Activated T-cell treated with anti-CD3 and anti-CD28 coated beads, Interleukin-2, amount 50 U/mL, for 24 hours (primary cell): ENCODE measurements around the gene WNK3.
A peak's percentile ranks its signal among the peaks of the same experiment; 100 is the strongest.
"Not testable (repeated sequence)": the region's sequence is repeated elsewhere in the genome, so short reads cannot be mapped to it uniquely, and the experiment has no call there.

Experiments
- DNase-seq: peaks from one replicate; pipeline ENCODE4 v3.0.0-alpha.2; 2020
- H3K27ac Mint-ChIP-seq: 2 replicates; pipeline ENCODE4 v1.8.0; 2020; ENCODE audit warnings: mild to moderate bottlenecking, mixed read lengths
- H3K27me3 Mint-ChIP-seq: 2 replicates; pipeline ENCODE4 v1.8.0; 2020; ENCODE audit warnings: mixed read lengths
- H3K36me3 Mint-ChIP-seq: 2 replicates; pipeline ENCODE4 v1.8.0; 2020; ENCODE audit warnings: low read depth, mixed read lengths
- H3K4me1 Mint-ChIP-seq: 2 replicates; pipeline ENCODE4 v1.8.0; 2020; ENCODE audit warnings: low read depth, mixed read lengths
- H3K4me3 Mint-ChIP-seq: 2 replicates; pipeline ENCODE4 v1.8.0; 2020; ENCODE audit warnings: mild to moderate bottlenecking, moderate library complexity, mixed read lengths
- H3K9me3 Mint-ChIP-seq: 2 replicates; pipeline ENCODE4 v1.8.0; 2020; ENCODE audit warnings: mixed read lengths

Gene WNK3

GRCh38 chrX:54357414-54358377 is at the start of gene WNK3:
Gene WNK3, minus strand, starts transcription at chrX:54358046.
- DNase-seq: peak; percentile 56
- H3K36me3 Mint-ChIP-seq: no peaks in the 10 kb centered on the region
- H3K4me1 Mint-ChIP-seq: peaks cover 14% of the 10 kb centered on the region
- H3K27me3 Mint-ChIP-seq: peaks cover 69% of the 10 kb centered on the region
- peak within 1 kb of the TSS; percentile 44 for H3K27ac Mint-ChIP-seq
- peak within 1 kb of the TSS; percentile 76 for H3K4me3 Mint-ChIP-seq
- H3K9me3 Mint-ChIP-seq: peaks cover 3% of the 10 kb centered on the region

GRCh38 chrX:54407266-54407665 is 49.4 kb upstream of the WNK3 start:
- H3K36me3 Mint-ChIP-seq: no peaks in the 10 kb centered on the region
- no peaks in the 10 kb centered on the region for H3K9me3 Mint-ChIP-seq
- peaks cover 7% of the 10 kb centered on the region for H3K4me1 Mint-ChIP-seq
- peaks cover 55% of the 10 kb centered on the region for H3K27me3 Mint-ChIP-seq
- H3K4me3 Mint-ChIP-seq: no peak overlapping the region
- H3K27ac Mint-ChIP-seq: no peak overlapping the region
- no peak for DNase-seq

GRCh38 chrX:54397113-54397512 is 39.3 kb upstream of the WNK3 start:
- Mint-ChIP-seq H3K27ac (no peak overlapping the region), H3K4me3 (no peak overlapping the region), H3K4me1 (no peaks in the 10 kb centered on the region), H3K36me3 (no peaks in the 10 kb centered on the region), H3K27me3 (peaks cover 6% of the 10 kb centered on the region), H3K9me3 (no peaks in the 10 kb centered on the region)
- no peak for DNase-seq

GRCh38 chrX:54386314-54386713 is 28.5 kb upstream of the WNK3 start:
- H3K4me3 Mint-ChIP-seq: no peak overlapping the region
- H3K9me3 Mint-ChIP-seq: no peaks in the 10 kb centered on the region
- H3K27me3 Mint-ChIP-seq: no peaks in the 10 kb centered on the region
- no peak overlapping the region for H3K27ac Mint-ChIP-seq
- no peaks in the 10 kb centered on the region for H3K4me1 Mint-ChIP-seq
- H3K36me3 Mint-ChIP-seq: no peaks in the 10 kb centered on the region
- DNase-seq: no peak

GRCh38 chrX:54384661-54385060 is 26.8 kb upstream of the WNK3 start:
- DNase-seq, H3K9me3 Mint-ChIP-seq, H3K4me1 Mint-ChIP-seq, H3K27me3 Mint-ChIP-seq, H3K27ac Mint-ChIP-seq, H3K4me3 Mint-ChIP-seq, H3K36me3 Mint-ChIP-seq: not testable (repeated sequence)

- peaks cover 71% of the 10 kb centered on the region for H3K27me3 Mint-ChIP-seq
- H3K27ac Mint-ChIP-seq: no peak overlapping the region
- peaks cover 14% of the 10 kb centered on the region for H3K4me1 Mint-ChIP-seq
- H3K36me3 Mint-ChIP-seq: no peaks in the 10 kb centered on the region
- H3K4me3 Mint-ChIP-seq: no peak overlapping the region
- no peaks in the 10 kb centered on the region for H3K9me3 Mint-ChIP-seq
- no peak for DNase-seq
Observed at GRCh38 chrX:54359408-54359807, 1.6 kb upstream of the WNK3 start.

GRCh38 chrX:54358424-54359211 is 772 bp upstream of the WNK3 start:
- Mint-ChIP-seq H3K36me3 (no peaks in the 10 kb centered on the region), H3K4me1 (peaks cover 14% of the 10 kb centered on the region), H3K27me3 (peaks cover 69% of the 10 kb centered on the region), H3K9me3 (no peaks in the 10 kb centered on the region), H3K4me3 (peak overlapping the region; percentile 76), H3K27ac (peak overlapping the region; percentile 44)
- peak; percentile 62 for DNase-seq

- Mint-ChIP-seq H3K36me3 (no peaks in the 10 kb centered on the region), H3K9me3 (peaks cover 3% of the 10 kb centered on the region), H3K4me3 (no peak overlapping the region), H3K4me1 (peaks cover 5% of the 10 kb centered on the region), H3K27me3 (peaks cover 44% of the 10 kb centered on the region), H3K27ac (no peak overlapping the region)
- DNase-seq: no peak
Observed at GRCh38 chrX:54352677-54353076, 5.2 kb downstream of the WNK3 start.

GRCh38 chrX:54337383-54337782 is 20.5 kb downstream of the WNK3 start:
- DNase-seq, H3K27ac Mint-ChIP-seq, H3K9me3 Mint-ChIP-seq, H3K4me3 Mint-ChIP-seq, H3K4me1 Mint-ChIP-seq, H3K36me3 Mint-ChIP-seq: not testable (repeated sequence)
- peaks cover 33% of the 10 kb centered on the region for H3K27me3 Mint-ChIP-seq

GRCh38 chrX:54325077-54325476 is 32.8 kb downstream of the WNK3 start:
- H3K27ac Mint-ChIP-seq: no peak overlapping the region
- H3K36me3 Mint-ChIP-seq: no peaks in the 10 kb centered on the region
- DNase-seq: no peak
- H3K4me3 Mint-ChIP-seq: no peak overlapping the region
- H3K9me3 Mint-ChIP-seq: no peaks in the 10 kb centered on the region
- peaks cover 25% of the 10 kb centered on the region for H3K27me3 Mint-ChIP-seq
- no peaks in the 10 kb centered on the region for H3K4me1 Mint-ChIP-seq

GRCh38 chrX:54320067-54320466 is 37.8 kb downstream of the WNK3 start:
- no peaks in the 10 kb centered on the region for H3K36me3 Mint-ChIP-seq
- H3K4me1 Mint-ChIP-seq: no peaks in the 10 kb centered on the region
- peaks cover 21% of the 10 kb centered on the region for H3K27me3 Mint-ChIP-seq
- no peak overlapping the region for H3K4me3 Mint-ChIP-seq
- no peak overlapping the region for H3K27ac Mint-ChIP-seq
- H3K9me3 Mint-ChIP-seq: no peaks in the 10 kb centered on the region
- DNase-seq: no peak

- Mint-ChIP-seq H3K4me1 (no peaks in the 10 kb centered on the region), H3K27ac (no peak overlapping the region), H3K9me3 (no peaks in the 10 kb centered on the region), H3K4me3 (no peak overlapping the region), H3K36me3 (no peaks in the 10 kb centered on the region), H3K27me3 (peaks cover 16% of the 10 kb centered on the region)
- no peak for DNase-seq
Observed at GRCh38 chrX:54306379-54306778, 51.5 kb downstream of the WNK3 start.

GRCh38 chrX:54301516-54301915 is 56.3 kb downstream of the WNK3 start:
- Mint-ChIP-seq H3K27ac (no peak overlapping the region), H3K36me3 (no peaks in the 10 kb centered on the region), H3K4me1 (no peaks in the 10 kb centered on the region)

GRCh38 chrX:54294306-54294705 is 63.5 kb downstream of the WNK3 start:
- H3K4me3 Mint-ChIP-seq: no peak overlapping the region
- DNase-seq: no peak
- no peaks in the 10 kb centered on the region for H3K9me3 Mint-ChIP-seq
- peaks cover 21% of the 10 kb centered on the region for H3K27me3 Mint-ChIP-seq
- H3K36me3 Mint-ChIP-seq: no peaks in the 10 kb centered on the region
- H3K27ac Mint-ChIP-seq: no peak overlapping the region
- H3K4me1 Mint-ChIP-seq: no peaks in the 10 kb centered on the region

More at GRCh38 chrX:54301516-54301915, 56.3 kb downstream of the WNK3 start:
- DNase-seq: no peak
- Mint-ChIP-seq H3K4me3 (no peak overlapping the region), H3K9me3 (no peaks in the 10 kb centered on the region), H3K27me3 (peaks cover 16% of the 10 kb centered on the region)

- H3K4me1 Mint-ChIP-seq: no peaks in the 10 kb centered on the region
- H3K9me3 Mint-ChIP-seq: no peaks in the 10 kb centered on the region
- H3K27ac Mint-ChIP-seq: no peak overlapping the region
- H3K36me3 Mint-ChIP-seq: no peaks in the 10 kb centered on the region
- H3K4me3 Mint-ChIP-seq: no peak overlapping the region
- no peak for DNase-seq
- H3K27me3 Mint-ChIP-seq: peaks cover 21% of the 10 kb centered on the region
Observed at GRCh38 chrX:54292755-54293154, 65.1 kb downstream of the WNK3 start.
